WTC11 (cell line): Measurements from ENCODE around the gene CHIT1.

Source experiments
- ESRRA ChIP-seq: sonication (generic); formaldehyde crosslinking; IDR thresholded peaks from 2 replicates; pipeline ENCODE4 v1.8.1; 2022; ENCODE audit warnings: mild to moderate bottlenecking, missing genetic modification reagents, borderline replicate concordance
- GABPB1 ChIP-seq: sonication (generic); formaldehyde crosslinking; IDR thresholded peaks from 2 replicates; pipeline ENCODE4 v1.8.1; 2023; ENCODE audit warnings: mild to moderate bottlenecking, missing genetic modification reagents
- SMAD3 ChIP-seq: sonication (generic); formaldehyde crosslinking; IDR thresholded peaks from 2 replicates; pipeline ENCODE4 v1.8.0; 2022; ENCODE audit warnings: missing genetic modification reagents, mild to moderate bottlenecking, borderline replicate concordance
- TCF7 ChIP-seq: sonication (generic); formaldehyde crosslinking; IDR thresholded peaks from 2 replicates; pipeline ENCODE4 v1.8.0; 2022; ENCODE audit warnings: mild to moderate bottlenecking, low read depth, missing genetic modification reagents, moderate library complexity
- TEAD4 ChIP-seq: sonication (generic); formaldehyde crosslinking; IDR thresholded peaks from 2 replicates; pipeline ENCODE4 v1.8.0; 2022; ENCODE audit warnings: mild to moderate bottlenecking, missing genetic modification reagents
- TF ChIP-seq, protein P1 (sequence below): fragments of 200-600 bp; IDR thresholded peaks from 2 replicates; pipeline ENCODE4 v1.8.0; 2022; ENCODE audit warnings: antibody characterized with exemption
- TF ChIP-seq, protein P2 (sequence below): sonication (generic); formaldehyde crosslinking; IDR thresholded peaks from 2 replicates; pipeline ENCODE4 v1.8.1; 2022; ENCODE audit warnings: low read depth, missing genetic modification reagents, borderline replicate concordance
- TF ChIP-seq, protein P3 (sequence below): sonication (generic); formaldehyde crosslinking; IDR thresholded peaks from 2 replicates; pipeline ENCODE4 v1.8.0; 2022; ENCODE audit warnings: mild to moderate bottlenecking, missing genetic modification reagents
- TF ChIP-seq, protein P4 (sequence below): sonication (generic); formaldehyde crosslinking; conservative IDR thresholded peaks from 2 replicates; pipeline ENCODE4 v1.8.1; 2022; ENCODE audit warnings: mild to moderate bottlenecking, missing genetic modification reagents
- TF ChIP-seq, protein P5 (sequence below): sonication (generic); formaldehyde crosslinking; IDR thresholded peaks from 2 replicates; pipeline ENCODE4 v1.8.1; 2023; ENCODE audit warnings: mild to moderate bottlenecking, missing genetic modification reagents, moderate library complexity

DNA sequence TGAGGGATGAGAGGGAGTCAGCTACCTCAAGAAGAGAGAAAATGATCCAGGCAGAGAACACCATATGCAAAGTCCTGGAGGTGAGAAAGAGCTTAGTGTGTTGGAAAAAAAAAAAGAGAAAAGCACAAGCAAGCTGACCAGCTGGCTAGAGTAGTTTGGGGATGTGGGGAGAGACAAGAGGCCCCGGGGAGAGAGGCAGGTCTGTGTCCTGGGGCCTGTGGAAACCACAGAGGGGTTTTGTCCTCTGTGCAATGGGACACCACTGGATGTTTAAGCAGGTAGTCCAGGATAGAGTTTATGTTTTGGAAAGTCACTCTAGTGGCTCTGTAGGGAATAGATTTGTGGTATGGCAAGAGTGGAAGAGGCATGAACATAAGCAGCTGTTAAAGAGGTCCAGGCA, 28.6 kb downstream of the CHIT1 start:
- TF ChIP-seq, protein P1, sequence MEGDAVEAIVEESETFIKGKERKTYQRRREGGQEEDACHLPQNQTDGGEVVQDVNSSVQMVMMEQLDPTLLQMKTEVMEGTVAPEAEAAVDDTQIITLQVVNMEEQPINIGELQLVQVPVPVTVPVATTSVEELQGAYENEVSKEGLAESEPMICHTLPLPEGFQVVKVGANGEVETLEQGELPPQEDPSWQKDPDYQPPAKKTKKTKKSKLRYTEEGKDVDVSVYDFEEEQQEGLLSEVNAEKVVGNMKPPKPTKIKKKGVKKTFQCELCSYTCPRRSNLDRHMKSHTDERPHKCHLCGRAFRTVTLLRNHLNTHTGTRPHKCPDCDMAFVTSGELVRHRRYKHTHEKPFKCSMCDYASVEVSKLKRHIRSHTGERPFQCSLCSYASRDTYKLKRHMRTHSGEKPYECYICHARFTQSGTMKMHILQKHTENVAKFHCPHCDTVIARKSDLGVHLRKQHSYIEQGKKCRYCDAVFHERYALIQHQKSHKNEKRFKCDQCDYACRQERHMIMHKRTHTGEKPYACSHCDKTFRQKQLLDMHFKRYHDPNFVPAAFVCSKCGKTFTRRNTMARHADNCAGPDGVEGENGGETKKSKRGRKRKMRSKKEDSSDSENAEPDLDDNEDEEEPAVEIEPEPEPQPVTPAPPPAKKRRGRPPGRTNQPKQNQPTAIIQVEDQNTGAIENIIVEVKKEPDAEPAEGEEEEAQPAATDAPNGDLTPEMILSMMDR: no peak
- TF ChIP-seq TCF7 (CRISPR knock-in tag) (no peak), TEAD4 (CRISPR knock-in tag) (no peak), ESRRA (CRISPR knock-in tag) (no peak), GABPB1 (CRISPR knock-in tag) (no peak), SMAD3 (CRISPR knock-in tag) (no peak)
- TF ChIP-seq, protein P2, sequence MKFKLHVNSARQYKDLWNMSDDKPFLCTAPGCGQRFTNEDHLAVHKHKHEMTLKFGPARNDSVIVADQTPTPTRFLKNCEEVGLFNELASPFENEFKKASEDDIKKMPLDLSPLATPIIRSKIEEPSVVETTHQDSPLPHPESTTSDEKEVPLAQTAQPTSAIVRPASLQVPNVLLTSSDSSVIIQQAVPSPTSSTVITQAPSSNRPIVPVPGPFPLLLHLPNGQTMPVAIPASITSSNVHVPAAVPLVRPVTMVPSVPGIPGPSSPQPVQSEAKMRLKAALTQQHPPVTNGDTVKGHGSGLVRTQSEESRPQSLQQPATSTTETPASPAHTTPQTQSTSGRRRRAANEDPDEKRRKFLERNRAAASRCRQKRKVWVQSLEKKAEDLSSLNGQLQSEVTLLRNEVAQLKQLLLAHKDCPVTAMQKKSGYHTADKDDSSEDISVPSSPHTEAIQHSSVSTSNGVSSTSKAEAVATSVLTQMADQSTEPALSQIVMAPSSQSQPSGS (CRISPR knock-in tag): no peak
- TF ChIP-seq, protein P3, sequence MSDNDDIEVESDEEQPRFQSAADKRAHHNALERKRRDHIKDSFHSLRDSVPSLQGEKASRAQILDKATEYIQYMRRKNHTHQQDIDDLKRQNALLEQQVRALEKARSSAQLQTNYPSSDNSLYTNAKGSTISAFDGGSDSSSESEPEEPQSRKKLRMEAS (CRISPR knock-in tag): no peak
- TF ChIP-seq, protein P4, sequence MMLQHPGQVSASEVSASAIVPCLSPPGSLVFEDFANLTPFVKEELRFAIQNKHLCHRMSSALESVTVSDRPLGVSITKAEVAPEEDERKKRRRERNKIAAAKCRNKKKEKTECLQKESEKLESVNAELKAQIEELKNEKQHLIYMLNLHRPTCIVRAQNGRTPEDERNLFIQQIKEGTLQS (CRISPR knock-in tag): no peak
- TF ChIP-seq, protein P5, sequence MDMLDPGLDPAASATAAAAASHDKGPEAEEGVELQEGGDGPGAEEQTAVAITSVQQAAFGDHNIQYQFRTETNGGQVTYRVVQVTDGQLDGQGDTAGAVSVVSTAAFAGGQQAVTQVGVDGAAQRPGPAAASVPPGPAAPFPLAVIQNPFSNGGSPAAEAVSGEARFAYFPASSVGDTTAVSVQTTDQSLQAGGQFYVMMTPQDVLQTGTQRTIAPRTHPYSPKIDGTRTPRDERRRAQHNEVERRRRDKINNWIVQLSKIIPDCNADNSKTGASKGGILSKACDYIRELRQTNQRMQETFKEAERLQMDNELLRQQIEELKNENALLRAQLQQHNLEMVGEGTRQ (CRISPR knock-in tag): no peak
